DMS79 (cell line): ENCODE measurements around the gene PITX2.

Experiments used
- DNase-seq: peaks from one replicate; lab custom pipeline; 2025; lab: John Stamatoyannopoulos, UW

PITX2 gene

GRCh38 chr4:110636680-110637407 is 14.0 kb upstream of the PITX2 start:
- DNase-seq = no peak

GRCh38 chr4:110636171-110636679 is 13.3 kb upstream of the PITX2 start:
- DNase-seq = no peak

- no peak for DNase-seq
Measured at GRCh38 chr4:110635163-110635865, 12.4 kb upstream of the PITX2 start.

- DNase-seq = no peak
Measured at GRCh38 chr4:110634350-110635162, 11.7 kb upstream of the PITX2 start.

GRCh38 chr4:110633358-110634341 is 10.8 kb upstream of the PITX2 start:
- DNase-seq = no peak

GRCh38 chr4:110632506-110633357 is 9.9 kb upstream of the PITX2 start:
- no peak for DNase-seq

GRCh38 chr4:110631584-110632505 is 9.0 kb upstream of the PITX2 start:
- DNase-seq = no peak

GRCh38 chr4:110630688-110631402 is 8.0 kb upstream of the PITX2 start:
- DNase-seq = no peak

- no peak for DNase-seq
Measured at GRCh38 chr4:110629780-110630687, 7.2 kb upstream of the PITX2 start.

- no peak for DNase-seq
Measured at GRCh38 chr4:110629214-110629754, 6.4 kb upstream of the PITX2 start.

GRCh38 chr4:110628663-110629213 is 5.9 kb upstream of the PITX2 start:
- DNase-seq = no peak

GRCh38 chr4:110627977-110628662 is 5.2 kb upstream of the PITX2 start:
- DNase-seq = no peak

GRCh38 chr4:110626532-110627153 is 3.8 kb upstream of the PITX2 start:
- DNase-seq = no peak

GRCh38 chr4:110625576-110626257 is 2.8 kb upstream of the PITX2 start:
- no peak for DNase-seq

GRCh38 chr4:110624904-110625494 is 2.1 kb upstream of the PITX2 start:
- no peak for DNase-seq
